HG03378 (cell line): ENCODE data around the gene BAG2.

Experiments used
- ATAC-seq: cut with Tn5 transposase; IDR thresholded peaks from one replicate; pipeline ENCODE4 v1.9.1; 2021; ENCODE audit warnings: mild to moderate bottlenecking, moderate library complexity; ENCODE audit not compliant: unreplicated experiment

Gene BAG2

DNA sequence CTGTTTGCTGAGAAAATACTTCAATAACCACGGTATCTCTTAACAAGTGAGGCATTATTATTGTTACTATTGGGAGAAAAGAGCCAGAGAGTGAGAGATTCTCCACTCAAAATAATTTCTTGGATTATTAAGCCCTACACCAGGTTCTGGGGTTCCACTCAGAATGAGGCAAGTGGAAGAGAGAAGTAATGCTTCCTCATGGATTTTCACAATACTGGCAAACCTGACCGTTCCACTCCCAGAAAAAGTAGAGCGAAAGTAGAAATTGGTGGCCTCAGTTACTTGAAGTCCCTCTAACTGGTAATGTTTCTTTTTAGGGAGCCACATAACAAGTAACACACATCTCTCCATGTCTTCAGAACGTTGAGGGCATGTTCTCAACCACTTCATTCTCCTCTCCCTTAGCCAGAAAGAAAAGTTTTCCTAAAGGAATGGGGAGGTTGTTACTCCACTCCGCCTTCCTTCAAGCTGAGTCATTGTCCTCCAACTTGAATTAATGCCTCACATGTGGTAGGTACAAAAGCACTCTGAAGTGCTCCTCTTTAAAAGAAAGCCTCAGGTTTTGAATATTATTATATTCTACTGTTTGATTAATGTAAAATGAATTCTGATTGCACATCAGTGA lies 1.9 kb downstream of the BAG2 start:
- ATAC-seq, result no peak

- ATAC-seq, result no peak
Measured at GRCh38 chr6:57174511-57174907, 2.4 kb downstream of the BAG2 start.

DNA sequence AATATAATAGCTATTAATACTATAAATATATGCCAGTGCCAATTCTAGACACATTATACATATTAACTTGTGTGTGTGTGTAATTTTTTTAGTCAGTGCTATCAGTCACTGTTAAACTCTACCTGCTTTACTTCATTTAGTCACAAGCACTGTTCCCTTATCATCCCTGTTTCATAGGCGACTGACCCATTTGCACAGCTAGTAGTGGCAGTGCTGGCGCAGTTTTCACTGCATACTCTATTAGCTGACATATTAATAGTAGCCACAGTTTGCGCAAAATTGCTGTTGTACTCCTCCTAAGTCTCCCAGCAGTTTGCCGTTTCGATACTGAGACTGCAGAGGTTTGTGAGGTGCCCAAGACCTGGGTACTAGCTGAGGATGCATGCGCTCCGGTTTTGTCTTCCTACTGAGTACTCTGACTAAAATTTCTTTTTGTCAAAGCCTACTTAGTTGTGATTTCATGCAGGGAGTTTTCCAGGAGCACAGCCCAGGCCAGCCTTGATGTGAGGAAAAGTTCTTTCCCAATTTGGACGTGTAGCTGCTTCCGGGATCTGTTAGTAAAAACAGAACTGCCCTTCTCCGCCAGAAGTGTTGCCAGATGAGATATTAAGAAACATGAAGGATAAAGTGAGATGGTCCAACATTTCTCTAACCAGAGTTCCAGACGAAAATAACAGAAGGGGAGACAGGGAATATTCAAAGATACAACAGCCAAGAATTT lies 5.6 kb downstream of the BAG2 start:
- no peak for ATAC-seq

GRCh38 chr6:57180596-57180995 lies 8.5 kb downstream of the BAG2 start:
- ATAC-seq, result no peak

GRCh38 chr6:57182017-57182432 lies 9.9 kb downstream of the BAG2 start:
- ATAC-seq, result no peak

DNA sequence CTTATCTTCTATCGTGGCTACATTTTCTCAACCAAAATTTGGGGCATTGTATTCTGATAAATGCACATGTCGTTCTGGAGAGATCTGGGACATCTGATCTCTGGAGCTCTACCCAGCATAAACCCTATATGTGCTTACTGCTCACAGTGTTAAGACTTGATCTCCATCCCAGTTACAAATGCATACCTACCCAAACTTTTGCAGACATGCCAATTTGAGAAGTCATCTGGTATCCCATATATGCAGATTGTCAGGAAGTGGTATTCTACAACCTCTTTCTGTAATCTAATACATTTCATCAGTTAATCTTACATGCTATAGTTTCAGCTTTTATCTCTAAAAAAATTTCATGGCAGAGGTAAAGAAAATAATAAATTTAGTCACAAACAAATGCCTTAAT lies 11.2 kb downstream of the BAG2 start:
- ATAC-seq, result no peak

DNA sequence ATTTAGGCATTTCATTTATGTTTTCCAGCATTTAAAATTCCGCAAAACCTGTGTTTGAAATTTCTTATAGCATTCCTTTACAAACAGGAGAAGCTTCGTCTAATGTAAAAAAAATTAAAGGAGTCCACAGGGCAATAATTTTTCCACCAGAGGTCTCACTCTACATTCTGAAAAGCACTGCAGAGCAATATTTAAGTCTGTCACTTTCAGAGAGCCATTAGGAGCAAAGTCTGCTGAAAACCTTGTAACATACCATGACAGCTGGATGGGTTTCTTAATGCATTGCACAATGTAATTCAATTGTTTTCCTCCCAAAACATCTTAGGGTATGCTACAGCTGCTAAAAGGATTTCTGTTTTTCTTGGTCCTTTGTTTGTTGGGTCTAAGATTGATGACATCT lies 18.0 kb downstream of the BAG2 start:
- no peak for ATAC-seq

- ATAC-seq, result no peak
Measured at GRCh38 chr6:57193177-57193576, 21.1 kb downstream of the BAG2 start.

- ATAC-seq, result no peak
Measured at GRCh38 chr6:57195457-57195856, 23.3 kb downstream of the BAG2 start.

- ATAC-seq, result no peak
Measured at GRCh38 chr6:57198926-57199636, 27.0 kb downstream of the BAG2 start.

DNA sequence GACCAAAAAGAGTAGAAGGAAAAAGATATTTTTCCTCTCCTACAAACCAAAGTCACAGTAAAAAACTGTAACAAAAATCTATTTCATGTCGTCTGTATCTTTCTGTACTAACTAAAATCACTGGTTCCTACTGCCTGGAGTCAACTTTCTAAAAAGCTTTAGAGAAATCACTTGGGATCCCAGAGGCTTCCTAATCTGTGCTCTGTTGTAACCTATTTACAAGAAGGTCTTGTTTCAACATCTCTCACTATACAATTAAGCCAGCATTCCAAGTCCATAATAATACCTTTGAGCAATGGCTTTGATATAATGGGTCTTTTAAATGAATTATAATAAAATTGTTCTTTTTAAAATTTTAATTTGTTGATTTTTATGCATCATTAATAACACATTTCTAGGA lies 29.6 kb downstream of the BAG2 start:
- no peak for ATAC-seq

DNA sequence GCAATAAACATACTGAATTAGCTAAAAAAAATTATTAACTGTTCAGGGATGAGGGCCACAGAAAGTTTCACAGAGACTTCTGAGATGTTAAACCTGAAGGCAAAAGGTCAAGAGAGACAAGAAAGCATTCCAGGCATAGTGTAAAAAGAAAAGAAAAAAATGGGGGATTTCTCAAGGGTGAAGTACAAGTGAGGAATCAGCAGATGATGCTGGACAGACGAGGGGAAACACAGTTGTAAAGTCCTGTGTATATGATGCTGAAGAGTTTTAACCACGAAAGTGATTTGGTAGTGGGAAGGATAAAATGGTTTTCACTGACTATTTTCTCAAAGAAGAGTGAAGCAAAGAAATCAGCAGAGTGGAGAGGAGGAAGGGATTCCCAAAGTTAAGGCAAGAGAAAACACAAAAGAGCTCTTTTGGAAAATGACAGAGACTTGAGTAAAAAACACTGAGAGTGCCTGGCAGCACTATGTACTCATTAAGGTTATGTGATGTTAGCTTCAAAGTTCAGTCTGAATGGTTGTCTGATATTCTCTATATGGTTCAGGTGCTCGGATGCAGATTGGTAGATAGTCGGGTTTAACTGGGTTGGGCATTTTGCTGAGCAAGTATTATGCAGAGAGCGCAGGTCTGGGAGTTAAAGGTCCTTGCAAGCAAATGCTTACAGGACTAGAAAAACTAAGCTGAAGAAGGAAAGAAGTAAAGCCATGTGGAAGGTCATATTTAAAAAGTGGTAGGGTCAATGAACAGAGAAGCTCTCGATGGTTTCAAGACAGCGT lies 33.6 kb downstream of the BAG2 start:
- ATAC-seq, result no peak

- ATAC-seq, result no peak
Measured at GRCh38 chr6:57207141-57207540, 35.0 kb downstream of the BAG2 start.

DNA sequence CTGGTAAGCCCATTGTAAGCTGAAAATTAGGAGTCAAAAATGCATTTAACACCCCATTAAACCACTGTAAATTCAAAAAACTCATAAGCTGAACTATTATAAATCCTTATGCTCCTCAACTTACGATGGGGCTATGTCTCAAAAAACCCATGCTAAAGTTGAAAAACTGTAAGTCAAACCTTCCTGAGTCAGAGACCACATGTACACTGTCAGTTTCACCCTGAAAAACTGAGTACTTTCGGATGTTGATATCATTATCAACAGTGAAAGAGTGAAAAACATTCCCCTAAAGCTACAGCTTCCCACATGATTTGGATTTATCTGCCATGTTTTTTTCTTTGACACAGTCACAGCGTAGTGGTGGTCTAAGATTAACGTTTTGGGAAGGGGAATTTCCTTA lies 35.7 kb downstream of the BAG2 start:
- ATAC-seq, result no peak

GRCh38 chr6:57209030-57209429 lies 36.9 kb downstream of the BAG2 start:
- peak; percentile 43 for ATAC-seq

DNA sequence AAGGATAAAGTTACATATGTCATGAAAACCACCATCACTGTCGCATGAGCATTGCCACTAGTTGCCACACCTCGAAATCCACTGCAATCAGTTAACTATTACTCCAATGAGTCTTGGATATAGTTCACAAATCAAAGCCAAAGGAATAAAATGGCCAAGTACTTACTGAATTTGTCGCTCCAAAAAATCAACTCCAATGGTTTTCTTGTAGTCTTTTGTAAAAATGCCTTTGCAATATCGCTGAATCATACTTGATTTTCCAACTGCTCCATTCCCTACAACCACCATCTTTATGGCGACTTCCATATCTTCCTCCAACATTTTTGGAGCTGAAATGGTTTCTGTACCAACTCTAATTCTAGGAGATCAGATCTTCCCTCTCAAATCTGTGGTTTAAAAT lies 37.9 kb downstream of the BAG2 start:
- no peak for ATAC-seq

GRCh38 chr6:57215260-57215659 lies 43.1 kb downstream of the BAG2 start:
- no peak for ATAC-seq

DNA sequence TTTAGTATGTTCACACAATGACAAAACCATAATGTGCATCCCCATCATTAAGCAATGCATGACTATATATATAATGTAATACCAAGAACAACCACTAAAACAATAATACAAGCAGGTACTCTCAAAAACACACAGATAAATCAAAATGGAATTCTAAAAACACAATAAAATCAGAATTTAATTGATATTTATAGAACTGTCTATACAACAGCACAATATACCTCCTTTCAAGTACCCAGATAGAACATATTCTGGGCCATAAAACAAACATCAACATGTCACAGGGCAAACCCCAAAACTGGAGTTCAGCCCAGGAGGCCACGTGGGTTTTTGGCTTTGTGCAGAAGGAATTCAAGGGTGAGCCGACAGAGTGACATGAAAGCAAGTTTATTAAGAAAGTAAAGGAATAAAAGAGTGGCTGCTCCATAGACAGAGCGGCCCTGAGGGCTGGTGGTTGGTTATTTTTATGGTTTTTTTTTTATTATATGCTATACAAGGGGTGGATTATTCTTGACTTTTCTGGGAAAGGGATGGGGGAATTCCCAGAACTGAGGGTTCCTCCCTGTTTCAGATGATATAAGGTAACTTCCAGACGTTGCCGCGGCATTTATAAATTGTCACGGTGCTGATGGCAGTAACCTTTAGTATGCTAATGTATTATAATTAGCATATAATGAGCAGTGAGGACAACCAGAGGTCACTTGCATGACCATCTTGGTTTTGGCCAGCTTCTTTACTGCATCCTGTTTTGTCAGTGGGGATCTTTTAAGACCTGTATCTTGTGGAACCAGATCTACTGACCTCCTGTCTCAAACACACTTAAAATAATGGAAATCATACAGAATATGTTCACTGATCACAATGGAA lies 44.3 kb downstream of the BAG2 start:
- no peak for ATAC-seq

DNA sequence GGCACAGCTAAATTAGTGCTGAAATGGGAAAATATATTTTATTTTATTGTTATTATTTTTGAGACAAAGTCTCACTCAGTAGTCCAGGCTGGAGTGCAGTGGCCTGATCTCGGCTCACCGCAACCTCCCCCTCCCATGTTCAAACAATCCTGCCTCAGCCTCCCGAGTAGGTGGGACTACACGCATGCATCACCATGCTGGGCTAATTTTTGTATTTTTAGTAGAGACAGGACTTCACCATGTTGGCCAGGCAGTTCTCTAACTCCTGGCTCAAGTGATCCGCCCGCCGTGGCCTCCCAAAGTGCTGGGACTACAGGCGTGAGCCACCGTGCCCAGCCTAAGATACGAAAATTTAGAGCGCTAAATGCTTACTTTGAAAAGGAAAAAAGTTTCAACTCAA lies 45.1 kb downstream of the BAG2 start:
- ATAC-seq, result no peak

- no peak for ATAC-seq
Measured at GRCh38 chr6:57220083-57220703, 48.1 kb downstream of the BAG2 start.
